Measurements from ENCODE around the gene TIMM21.

Gene TIMM21

DNA sequence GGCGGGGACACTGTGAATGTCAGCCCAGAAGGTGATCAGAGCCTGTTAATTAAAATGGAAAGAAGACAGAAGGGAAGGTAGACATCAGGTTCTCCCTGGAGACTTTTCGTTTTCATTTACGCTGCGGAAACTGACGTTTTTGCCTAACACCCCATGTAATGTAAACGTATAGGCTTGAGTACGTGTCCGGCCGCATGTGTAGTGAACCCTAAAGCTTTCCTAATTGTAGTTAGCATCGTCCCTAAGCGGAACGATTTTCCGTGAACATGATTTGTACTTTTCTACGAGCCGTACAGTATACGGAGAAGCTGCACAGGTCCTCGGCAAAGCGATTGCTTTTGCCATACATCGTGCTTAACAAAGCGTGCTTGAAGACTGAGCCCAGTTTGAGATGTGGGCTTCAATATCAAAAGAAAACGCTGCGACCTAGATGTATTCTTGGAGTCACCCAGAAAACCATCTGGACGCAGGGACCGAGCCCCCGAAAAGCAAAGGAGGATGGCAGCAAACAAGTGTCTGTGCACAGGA, 284 bp downstream of the TIMM21 start:
- no peak for DNase-seq

DNA sequence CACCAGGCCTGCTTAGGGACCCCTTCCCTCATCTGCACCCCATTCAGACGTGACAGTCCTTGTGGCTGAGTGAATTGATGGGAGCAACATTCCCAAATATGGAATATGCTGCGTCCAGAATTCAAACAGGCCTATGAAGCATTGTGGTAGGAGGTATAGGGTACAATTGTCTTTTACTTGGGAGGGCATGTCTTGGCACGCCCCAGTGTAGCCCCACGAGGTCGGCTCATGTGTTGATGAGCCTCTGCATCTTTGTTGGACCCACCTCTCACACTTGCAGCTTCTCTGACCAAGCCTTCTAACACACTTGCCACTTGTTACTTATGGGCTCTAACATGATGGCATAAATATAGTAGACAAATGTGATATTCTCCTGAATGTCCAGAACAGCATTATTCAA, 1.6 kb downstream of the TIMM21 start:
- DNase-seq: no peak

DNA sequence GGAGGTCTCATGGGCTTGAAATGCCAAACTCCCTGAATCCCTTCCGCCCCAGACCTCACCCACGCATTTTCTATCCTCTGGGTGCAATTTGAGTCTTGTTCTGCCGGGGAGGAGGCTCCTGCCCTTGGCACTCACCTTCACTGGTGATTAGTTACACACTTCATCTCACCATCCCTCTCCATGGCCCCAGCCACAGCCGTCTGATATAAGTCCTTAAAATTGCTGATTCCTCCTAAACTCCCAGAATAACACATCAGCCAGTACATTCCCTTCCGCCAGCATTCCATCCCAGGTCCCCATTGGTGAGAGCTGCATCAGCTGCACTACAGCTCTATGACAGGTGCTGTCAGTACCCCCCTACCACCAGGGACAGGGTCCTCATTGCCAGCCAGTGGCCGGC, 3.9 kb downstream of the TIMM21 start:
- DNase-seq: no peak

DNA sequence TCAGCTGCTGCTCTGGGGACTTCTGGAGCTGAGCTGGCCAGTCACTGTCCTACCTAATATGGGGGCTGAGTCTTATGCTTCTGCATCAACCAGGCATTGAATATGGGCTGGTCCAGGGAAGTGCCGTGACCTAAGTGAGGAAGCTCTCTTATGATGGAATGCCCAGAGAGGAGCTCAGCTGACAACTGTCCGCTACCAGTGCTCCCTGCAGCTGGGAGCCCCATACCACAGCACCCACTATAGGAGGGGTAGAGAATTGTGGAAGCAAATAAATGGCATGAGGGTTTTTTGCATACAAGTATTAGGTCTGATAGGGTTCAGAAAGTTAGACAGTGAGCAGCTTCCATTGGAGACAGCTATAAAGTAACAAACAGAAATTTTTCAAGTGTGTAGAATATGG, 4.5 kb downstream of the TIMM21 start:
- no peak for DNase-seq

DNA sequence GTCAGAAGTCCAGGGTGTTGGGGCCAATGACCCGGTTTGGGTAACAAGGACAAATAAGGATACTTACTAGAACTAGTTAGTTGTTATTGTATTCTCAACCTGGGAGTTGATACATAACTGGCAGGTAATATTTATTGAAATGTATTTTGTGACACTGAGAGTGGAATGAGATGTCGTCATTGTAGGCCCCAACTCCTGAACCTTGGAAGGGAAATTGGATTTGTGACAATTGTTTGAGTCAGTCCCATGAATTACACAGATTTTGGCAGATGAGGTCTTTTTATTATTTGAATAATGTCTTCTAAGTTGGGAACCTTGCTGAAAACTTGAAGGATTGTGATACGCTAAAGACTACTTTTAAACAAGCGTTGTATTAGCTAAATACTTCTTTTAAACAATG, 5.1 kb downstream of the TIMM21 start:
- DNase-seq: no peak

DNA sequence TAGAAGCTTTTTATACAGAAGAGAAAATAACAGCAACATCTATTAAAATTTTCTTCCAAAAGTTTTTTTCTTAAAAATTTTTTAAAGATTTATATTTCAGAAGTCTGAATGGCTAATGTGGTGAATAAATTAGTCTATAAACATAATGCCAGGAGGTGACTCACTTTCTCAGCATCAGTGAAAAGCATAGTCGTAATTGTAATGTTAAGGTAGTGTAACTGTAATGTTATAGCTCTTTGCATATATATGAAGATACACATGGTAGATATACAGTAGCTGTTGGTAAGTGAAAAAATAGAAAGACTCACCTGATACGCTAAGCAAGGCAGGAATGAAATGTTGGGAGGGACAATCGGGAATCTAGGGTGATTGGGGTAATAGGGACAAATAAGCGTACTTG, 5.5 kb downstream of the TIMM21 start:
- no peak for DNase-seq

DNA sequence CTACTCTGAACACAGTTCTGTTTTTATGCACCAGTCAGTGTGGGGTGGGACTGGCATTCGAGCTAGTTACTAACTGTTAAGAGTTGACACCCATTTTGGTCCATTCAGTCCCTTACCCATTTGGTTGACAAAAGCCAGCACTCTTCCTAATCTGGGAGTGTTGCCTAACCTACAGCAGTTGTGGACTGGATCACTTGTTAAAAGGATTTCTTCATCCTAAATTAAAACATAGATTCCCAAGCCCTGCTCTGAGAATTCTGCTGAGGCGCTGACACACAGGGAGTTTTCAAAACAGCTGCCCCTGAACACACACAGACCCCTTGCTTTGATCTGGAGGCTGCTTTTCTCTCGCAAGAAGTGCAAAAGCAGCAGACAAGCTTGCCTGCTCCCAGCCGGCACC, 6.4 kb downstream of the TIMM21 start:
- DNase-seq: no peak

DNA sequence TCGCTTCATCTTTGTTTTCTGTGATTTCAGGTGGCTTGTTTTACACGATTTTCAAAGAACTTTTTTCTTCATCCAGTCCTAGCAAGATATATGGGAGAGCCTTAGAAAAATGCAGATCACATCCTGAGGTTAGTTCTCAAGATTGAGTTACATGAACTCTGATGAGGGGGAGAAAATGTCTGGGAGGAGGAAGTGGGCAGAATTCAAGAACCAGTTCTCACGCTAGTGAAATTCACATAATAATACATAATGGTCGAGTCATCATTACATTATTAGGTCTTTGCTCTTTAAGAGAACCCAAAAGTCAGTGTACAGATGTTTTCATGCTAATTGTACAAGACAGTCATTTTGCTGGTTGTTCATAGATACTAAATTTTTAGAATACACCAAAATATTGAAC, 7.0 kb downstream of the TIMM21 start:
- DNase-seq: no peak

DNA sequence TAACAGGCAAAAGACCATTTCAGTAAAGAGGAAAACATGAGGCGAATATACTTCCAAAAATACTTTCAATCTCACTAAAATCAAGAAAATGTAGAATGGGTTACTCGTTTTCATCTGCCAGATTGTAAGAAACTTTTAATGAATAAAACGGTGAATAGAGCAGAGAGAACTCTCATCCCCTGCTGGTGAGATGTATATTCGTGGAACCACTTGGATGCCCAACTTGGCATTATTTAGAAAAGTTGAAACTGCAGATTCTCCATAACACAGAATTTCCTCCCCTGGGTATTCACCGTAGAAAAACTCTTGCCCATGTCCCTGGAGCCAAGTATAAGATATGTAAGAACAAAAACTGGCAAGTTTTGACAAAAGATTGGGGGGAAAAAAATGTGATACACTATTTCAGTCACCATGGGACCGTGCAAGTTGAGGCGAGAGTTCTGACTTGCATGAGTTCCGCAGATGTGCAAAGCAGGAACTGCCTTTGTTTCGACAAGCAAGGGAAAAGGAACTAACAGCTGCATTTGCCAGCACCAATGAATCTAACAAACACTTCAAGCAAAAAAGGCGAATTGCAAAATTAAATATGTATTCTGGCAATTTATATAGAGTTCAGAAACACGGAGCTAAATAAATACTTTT, 14.8 kb downstream of the TIMM21 start:
- DNase-seq: no peak

DNA sequence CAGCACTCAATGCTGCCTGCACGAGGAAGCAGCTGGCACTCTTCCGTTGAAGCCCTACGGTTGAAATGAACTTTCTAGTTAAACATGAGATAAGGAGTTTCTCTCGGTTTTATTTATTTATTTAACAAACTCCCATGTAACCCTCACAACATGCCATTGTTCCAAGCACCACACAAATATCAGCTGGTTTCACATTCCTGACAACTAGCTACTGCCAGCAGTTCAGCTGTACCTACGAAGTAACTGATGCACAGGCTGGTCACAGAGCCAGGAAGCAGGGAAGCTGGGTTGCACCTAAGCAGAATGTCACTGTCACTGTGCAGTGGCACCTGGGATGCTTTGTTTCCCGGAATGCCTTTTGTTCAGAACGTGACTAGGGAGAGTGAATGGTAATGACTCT, 18.1 kb downstream of the TIMM21 start:
- DNase-seq: no peak

DNA sequence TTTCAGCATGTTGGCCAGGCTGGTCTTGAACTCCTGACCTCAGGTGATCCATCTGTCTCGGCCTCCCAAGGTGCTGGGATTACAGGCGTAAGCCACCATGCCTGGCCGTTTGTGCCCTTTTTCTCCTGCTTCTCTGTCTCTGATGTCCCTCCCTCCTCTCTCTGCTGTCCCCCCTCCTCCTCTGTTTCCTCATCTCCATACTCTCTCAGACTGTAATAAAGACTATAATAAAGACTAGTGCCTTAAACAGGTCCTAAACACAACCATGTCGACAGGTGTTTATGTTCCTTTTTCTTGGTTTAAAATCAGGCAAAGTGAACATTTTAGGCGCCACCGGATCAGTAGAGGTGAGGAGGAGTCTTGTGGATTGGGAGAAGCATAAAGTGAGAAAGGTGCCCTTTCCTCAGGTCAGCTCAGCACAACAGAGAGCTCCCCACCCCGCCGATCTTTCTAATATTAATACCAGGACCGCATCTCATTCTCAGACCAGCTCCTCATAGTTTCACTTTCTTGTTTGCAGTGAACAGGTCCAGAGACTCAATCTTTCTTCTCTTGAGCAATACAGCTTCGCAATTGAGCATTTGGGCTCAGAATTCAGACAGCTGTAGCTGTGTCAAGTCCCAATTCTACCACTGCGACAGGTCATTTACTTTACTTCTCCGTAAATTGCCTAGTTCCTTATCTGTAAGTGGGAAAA, 23.7 kb downstream of the TIMM21 start:
- no peak for DNase-seq

DNA sequence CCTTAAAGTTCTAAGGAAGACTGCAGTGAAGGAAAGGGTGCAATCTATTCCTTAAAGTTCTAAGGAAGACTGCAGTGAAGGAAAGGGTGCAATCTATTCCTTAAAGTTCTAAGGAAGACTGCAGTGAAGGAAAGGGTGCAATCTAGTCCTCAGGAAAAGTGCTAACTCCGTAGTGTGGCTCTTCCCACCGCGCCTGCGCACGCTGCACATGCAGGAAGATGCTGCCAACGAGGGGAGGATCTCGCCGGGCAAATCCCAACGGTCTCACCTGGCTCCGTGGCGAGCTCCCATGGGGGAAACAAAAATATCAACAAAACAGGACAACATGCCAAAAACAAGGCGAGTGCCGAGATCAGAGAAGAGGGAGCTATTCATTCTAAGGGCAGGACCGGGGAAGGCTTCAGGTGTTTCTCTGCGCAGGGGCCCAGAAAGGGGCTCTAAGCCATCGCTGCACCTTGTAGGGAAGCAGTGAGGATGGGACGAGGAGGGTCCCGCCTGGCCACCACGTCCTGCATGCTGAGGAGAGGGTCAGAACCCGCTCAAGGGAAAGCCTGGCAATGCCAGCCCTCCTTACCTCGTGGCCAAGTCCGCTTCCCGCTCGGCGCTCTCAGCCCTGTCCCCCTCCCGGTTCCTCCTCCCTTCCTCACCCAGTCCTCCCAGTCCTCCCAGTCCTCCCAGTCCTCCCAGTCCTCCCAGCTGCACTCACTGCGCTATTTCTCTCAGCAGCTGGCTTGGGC, 24.5 kb downstream of the TIMM21 start:
- DNase-seq: no peak

DNA sequence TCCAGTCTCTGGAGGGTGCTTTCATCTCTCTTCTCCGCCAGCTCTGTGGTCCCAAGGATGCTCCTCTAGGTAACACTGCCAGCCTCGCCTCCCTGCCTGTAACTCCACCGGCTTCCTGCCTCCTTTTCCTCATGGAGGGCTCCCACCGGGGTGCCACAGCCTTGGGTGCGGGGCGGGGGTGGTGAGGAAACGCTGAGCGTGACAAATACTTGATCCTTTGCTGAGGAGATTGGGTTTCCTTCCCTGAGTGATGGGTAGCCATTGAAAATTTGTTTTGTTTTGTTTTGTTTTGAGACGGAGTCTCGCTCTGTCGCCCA, 25.1 kb downstream of the TIMM21 start:
- DNase-seq: no peak

DNA sequence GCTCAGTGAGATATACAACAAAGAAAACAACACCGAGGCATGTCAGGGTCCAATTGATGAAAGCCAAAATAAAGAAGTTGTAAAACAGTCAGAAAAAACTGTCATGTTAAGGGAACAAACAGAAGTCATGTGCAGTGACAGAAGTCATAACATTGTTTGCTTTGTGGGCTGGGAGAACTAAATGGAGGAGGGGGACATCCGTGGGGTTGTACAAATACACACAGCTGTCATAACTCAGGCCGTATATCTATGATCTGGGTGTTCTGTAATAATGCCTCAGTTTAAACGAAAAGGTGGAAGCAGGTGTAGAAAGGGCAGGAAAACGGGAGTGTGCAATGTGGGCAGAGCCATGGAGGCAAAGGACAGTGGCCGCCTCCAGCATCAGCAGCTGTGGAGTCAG, 27.3 kb downstream of the TIMM21 start:
- DNase-seq: no peak

DNA sequence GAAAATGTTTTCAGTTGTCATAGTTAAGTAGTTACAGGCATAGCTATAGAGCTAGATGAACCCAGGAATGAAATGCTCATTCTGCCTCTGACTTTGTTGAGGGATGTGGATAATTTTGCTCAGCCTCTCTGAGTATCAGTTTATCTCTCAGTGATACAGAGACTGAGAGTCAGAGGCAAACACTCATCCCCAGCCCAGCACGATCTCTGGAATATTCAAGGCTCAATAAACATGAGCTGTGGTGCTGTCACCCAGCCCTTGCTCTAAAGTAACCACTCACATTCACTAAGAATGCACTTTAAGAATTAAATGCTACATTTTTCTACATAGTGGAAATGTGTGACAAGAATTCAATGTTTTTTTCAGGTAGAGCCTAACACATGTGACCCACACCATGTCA, 30.6 kb downstream of the TIMM21 start:
- no peak for DNase-seq

DNA sequence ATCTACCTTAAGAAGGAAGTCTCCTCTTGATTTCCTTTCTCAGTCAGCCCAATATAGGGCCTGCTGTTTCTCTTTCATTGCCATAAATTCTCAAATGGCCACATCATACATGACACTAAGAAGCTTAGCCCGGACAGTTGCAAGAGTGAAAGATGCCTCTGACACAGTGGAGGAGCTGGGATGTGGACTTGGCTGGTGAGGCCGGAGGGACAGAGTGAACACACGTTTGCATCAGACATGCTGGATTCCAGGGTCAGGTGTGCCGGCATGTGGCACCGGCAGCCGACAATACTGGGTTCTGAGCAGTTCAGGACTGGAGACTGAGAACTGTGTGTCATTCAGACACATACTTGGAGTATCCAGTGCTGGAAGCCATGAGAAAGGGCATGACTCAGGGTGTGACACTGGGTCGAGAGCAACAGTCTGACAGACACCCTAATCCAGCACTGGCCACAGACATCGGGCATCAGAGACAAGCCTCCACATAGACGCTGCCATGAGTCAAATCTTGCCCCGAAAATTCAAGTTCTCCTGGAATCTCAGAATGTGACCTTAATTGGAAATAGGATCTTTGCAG, 31.4 kb downstream of the TIMM21 start:
- no peak for DNase-seq

DNA sequence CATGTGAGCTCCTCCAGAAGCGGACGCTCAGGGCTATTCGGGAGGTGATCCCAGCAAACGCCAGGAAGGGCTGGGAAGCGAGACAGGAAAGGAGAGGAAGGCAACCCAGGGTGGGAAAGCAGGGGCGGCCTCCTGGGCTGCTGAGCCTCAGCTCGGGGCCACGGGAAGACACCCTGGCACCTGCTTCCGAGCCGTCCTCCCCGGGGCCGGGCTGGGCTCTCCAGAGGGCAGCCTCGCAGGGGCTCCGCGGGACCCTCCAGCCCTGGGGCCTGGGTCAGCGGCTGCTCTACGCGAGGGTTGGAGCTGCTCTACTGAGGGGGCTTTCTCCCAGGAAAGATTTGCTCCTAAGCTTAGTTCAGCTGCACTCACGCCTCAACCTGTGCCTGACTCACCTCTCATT, 34.0 kb downstream of the TIMM21 start:
- no peak for DNase-seq

DNA sequence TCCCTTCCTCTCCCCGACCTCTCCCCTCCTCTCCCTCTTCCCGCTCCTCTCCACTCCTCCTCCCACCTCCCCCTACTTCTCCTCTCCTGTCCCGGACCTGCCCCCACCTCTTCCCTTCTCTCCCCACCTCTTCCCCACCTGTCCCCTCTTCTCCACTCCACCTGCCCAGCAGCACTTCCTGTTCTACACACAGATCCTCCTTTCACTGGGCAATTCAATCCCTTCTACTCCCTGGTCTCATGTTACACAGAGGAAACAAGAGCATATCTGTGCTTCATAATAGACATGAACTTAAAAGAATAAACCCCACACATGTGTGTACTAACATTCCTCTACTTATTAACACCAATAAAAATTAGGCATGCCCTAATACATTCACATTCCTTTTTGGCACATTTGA, 34.8 kb downstream of the TIMM21 start:
- DNase-seq: no peak

DNA sequence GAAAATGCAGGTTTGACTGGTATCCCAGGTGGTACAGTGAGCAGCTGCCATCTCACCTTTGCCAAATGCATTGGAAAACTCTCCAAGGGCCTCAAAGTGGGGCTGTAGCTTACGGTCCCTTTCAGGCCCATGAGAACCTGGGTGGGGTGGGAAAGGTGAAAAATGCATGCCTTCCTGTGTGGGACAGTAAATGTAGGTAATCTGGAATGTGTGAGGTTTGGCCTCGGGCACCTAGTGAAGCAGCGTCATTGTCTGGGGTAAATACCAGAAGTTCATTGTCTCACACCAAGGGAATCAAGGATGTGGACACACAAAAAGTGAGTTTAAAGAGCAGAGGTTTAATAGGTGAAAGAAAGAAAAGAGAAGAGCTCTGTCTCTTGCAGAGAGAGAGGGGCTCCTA, 36.6 kb downstream of the TIMM21 start:
- DNase-seq: no peak

DNA sequence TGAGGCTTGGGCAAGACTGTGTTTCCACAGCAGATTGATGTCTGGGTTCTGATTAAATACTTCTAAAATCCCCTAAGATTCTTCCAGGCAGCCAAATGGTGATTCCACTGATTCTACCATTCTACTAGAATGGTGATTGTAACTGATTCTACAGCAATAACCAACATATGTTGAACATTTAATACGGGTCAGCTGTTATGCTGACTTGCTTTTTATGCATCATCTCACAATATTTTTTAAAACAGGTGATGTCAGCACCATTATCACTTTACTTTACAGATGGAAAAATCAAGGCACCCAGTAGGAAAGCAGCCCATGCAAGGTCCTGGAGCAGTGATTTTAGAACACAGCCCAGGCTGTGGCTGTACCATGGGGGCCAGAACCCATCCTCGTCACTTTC, 37.5 kb downstream of the TIMM21 start:
- no peak for DNase-seq

DNA sequence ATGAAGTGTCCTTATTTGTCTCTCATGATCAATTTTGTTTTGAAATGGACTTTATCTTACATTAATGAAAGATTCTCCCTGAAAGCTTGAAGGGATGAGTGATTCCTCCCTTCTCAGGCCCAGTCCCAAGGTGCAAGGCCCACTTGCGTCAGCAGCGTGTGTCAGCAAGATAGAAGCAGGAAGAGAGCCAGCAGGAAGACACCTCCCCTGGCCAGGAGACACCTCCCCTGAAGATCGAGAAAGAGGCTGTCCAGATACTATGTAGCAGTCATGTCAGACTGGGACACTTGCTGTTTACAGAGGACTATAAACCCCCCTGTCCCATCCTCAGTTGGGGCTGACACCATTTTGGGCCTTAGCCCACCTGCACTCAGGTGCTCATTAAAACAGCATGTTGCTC, 38.3 kb downstream of the TIMM21 start:
- DNase-seq: no peak

DNA sequence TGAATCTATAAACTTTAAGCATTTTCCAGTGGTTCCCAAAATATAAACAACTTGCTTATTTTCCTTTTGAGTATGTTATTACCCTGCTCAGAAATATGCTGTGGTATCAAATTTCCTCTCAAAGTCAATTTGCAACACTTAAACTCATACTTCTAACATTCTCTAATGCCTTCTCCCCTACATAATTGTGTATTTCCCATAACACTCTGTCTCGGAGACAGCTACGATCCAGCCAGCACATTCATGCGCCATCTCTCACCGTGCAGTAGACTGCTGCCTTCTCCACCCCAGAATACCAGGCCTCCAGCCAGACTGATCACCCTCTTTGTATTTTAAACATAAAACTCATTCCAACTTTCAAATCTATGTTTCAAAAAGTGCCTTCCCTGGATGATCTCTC, 41.8 kb downstream of the TIMM21 start:
- no peak for DNase-seq

DNA sequence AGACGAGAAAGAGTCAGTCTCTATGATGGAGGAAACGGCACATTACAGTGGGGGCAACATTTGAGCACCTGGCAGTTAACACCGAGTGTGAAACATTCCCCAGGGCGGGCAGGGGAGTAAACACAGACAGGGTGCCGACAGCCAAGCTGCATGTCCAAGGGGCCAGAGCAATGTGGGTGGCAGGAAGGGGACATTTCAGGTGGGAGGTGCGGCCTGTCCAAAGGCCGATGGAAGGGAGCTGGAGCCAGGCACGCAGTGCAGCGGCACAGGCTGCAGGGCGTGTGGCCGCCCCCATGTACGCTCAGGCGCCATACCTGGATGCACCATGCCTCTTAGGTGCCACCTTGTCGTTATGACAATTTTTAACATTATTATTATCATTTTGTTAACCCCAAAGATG, 43.3 kb downstream of the TIMM21 start:
- DNase-seq: no peak

DNA sequence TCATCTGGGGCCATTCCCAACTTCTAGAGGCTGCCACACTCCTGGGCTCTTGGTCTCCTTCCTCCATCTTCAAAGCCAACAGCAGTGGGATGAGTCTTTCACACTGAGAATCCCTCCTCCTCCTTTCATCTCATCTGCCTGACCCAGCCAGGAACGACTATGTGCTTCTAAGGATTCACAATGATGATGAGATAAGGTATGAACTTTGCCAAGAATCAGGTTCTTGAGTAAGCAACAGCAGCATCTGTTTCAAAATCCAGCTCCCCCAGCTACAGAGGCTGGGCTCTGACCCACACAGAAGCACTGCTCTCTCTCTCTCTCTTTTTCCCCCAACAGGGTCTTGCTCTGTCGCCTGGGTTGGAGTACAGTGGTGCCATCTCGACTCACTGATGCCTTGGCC, 46.4 kb downstream of the TIMM21 start:
- DNase-seq: no peak
